KOPT-K1 (cell line): ENCODE results near the gene ZZZ3.
"Not testable (repeated sequence)": the region's sequence is repeated elsewhere in the genome, so short reads cannot be mapped to it uniquely, and the experiment has no call there.

Experiments
- H3K27ac ChIP-seq: fragments of 200-600 bp; sonication (generic); 2 replicates; pipeline ENCODE4 v1.5.1; 2016; ENCODE audit warnings: antibody characterized with exemption, mild to moderate bottlenecking, low read depth, low read length; ENCODE audit not compliant: poor library complexity, severe bottlenecking
- H3K36me3 ChIP-seq: fragments of 200-600 bp; sonication (generic); 2 replicates; pipeline ENCODE4 v1.5.1; 2017; ENCODE audit warnings: antibody characterized with exemption, mild to moderate bottlenecking, low read length, moderate library complexity; ENCODE audit not compliant: insufficient read depth
- H3K9me3 ChIP-seq: fragments of 200-600 bp; sonication (generic); 2 replicates; pipeline ENCODE4 v1.5.1; 2017; ENCODE audit warnings: antibody characterized with exemption, low read length, mild to moderate bottlenecking; ENCODE audit not compliant: insufficient read depth, poor library complexity, severe bottlenecking

The ZZZ3 gene

GRCh38 chr1:77652268-77652667 is 30.2 kb downstream of the ZZZ3 start:
- H3K36me3 ChIP-seq = peaks cover 24% of the 10 kb centered on the region
- no peak overlapping the region for H3K27ac ChIP-seq
- peaks cover 39% of the 10 kb centered on the region for H3K9me3 ChIP-seq

- Histone ChIP-seq H3K9me3 (peaks cover 39% of the 10 kb centered on the region), H3K27ac (no peak overlapping the region), H3K36me3 (peaks cover 39% of the 10 kb centered on the region)
Measured at GRCh38 chr1:77649127-77649526, 33.3 kb downstream of the ZZZ3 start.

DNA sequence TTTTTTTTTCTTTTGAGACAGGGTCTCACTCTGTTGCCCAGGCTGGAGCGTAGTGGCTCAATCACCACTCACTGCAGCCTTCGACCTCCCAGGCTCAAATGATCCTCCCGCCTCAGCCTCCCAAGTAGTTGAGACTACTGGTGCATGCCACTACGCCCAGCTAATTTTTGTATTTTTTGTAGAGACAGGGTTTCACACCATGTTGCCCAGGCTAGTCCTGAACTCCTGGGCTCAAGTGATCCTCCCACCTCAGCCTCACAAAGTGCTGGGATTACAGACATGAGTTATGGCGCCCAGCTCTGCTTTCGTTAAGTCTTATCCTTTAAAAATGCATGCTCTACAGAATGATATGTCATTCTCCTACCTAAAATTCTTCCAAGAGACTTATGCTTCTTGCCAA is 36.2 kb downstream of the ZZZ3 start:
- Histone ChIP-seq H3K36me3 (peaks cover 40% of the 10 kb centered on the region), H3K9me3 (peaks cover 33% of the 10 kb centered on the region)
- H3K27ac ChIP-seq = not testable (repeated sequence)

DNA sequence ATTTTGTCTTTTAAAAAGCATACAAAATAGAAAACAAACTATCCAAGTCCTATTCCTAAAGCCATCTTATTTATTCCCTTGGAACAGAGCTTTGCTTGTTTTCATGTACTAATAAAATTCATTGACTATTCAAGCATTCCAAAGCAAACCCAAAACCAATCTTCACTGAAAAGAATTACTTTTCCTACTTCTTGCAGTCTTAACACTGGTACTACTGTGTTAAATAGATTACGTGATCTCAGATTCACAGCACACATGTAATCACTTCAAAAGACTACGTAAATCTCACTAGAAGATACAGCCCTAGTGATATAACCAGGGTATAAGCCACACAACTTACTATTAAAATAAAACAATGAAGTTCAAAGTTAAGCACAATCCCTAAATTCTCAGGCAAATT is 39.0 kb downstream of the ZZZ3 start:
- no peak overlapping the region for H3K27ac ChIP-seq
- peaks cover 6% of the 10 kb centered on the region for H3K9me3 ChIP-seq
- H3K36me3 ChIP-seq = peaks cover 36% of the 10 kb centered on the region

- H3K36me3 ChIP-seq = peaks cover 36% of the 10 kb centered on the region
- H3K9me3 ChIP-seq = peaks cover 3% of the 10 kb centered on the region
- H3K27ac ChIP-seq = no peak overlapping the region
Measured at GRCh38 chr1:77642941-77643340, 39.5 kb downstream of the ZZZ3 start.

GRCh38 chr1:77642196-77642595 is 40.3 kb downstream of the ZZZ3 start:
- Histone ChIP-seq H3K9me3 (no peaks in the 10 kb centered on the region), H3K36me3 (peaks cover 36% of the 10 kb centered on the region), H3K27ac (no peak overlapping the region)

DNA sequence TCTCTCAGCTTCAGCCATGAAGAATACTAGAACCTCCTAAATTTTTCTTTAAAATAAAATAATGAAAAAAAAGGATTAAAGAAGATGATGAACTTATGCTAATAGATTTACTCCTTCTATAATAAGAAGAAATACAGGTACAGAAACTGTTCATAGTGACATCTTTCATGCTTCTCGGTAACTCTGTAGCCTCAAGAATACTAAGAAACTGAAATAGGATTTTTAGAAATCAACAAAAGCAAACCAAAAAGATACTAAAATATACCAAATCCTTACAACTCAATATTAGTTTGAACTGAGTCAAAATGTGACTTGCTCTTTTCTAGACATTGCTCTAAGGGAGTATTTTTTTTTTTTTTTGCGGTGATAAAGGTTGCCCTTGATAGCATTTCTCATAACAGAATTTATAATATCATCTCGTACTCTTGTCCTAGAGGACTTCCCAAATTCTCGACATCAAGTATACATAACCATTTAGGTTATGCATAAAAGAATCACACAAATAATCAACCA is 42.8 kb downstream of the ZZZ3 start:
- Histone ChIP-seq H3K27ac (no peak overlapping the region), H3K36me3 (peaks cover 42% of the 10 kb centered on the region), H3K9me3 (no peaks in the 10 kb centered on the region)

- Histone ChIP-seq H3K27ac (no peak overlapping the region), H3K36me3 (peaks cover 41% of the 10 kb centered on the region), H3K9me3 (no peaks in the 10 kb centered on the region)
Measured at GRCh38 chr1:77639056-77639455, 43.4 kb downstream of the ZZZ3 start.

DNA sequence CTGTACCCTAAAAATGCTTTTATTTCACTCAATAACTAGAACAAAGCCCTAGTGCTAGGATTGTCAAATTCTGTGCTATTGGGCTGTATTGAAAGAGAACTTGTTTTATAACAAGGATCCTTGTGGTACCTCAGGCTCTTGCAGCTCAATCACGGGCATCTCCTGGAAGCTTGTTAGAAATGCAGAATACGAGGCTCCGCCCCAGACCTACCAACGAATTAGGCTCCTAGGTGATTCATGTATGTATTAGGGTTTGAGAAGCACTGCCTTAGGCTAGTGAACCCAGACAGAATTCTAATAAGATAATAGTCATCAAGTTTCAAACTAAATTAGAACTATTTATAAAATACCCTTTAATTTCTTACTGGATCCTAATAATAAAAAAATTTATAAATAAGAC is 45.6 kb downstream of the ZZZ3 start:
- Histone ChIP-seq H3K36me3 (peaks cover 59% of the 10 kb centered on the region), H3K27ac (no peak overlapping the region), H3K9me3 (no peaks in the 10 kb centered on the region)
